Endothelial cell (in vitro differentiated cells): ENCODE measurements around the gene GABRA5. TPM values are rescaled to one million over a fixed set of nuclear protein-coding genes. Genes with fewer than 3 reads are reported as not detected.

Experiments used
- DNase-seq: peaks from one replicate; pipeline ENCODE4 v3.0.0; 2021; ENCODE audit warnings: low spot score
- H3K27ac Mint-ChIP-seq: one replicate; pipeline ENCODE4 v1.8.0; 2021; ENCODE audit warnings: mixed read lengths, inconsistent platforms; ENCODE audit not compliant: unreplicated experiment
- H3K27me3 Mint-ChIP-seq: one replicate; pipeline ENCODE4 v1.8.0; 2021; ENCODE audit warnings: mild to moderate bottlenecking, moderate library complexity, mixed read lengths, inconsistent platforms; ENCODE audit not compliant: unreplicated experiment
- H3K36me3 Mint-ChIP-seq: one replicate; pipeline ENCODE4 v1.8.0; 2021; ENCODE audit warnings: mild to moderate bottlenecking, low read depth, mixed read lengths, inconsistent platforms; ENCODE audit not compliant: unreplicated experiment
- H3K4me1 Mint-ChIP-seq: one replicate; pipeline ENCODE4 v1.8.0; 2021; ENCODE audit warnings: mild to moderate bottlenecking, mixed read lengths, inconsistent platforms; ENCODE audit not compliant: unreplicated experiment
- H3K4me3 Mint-ChIP-seq: one replicate; pipeline ENCODE4 v1.8.0; 2021; ENCODE audit warnings: mild to moderate bottlenecking, mixed read lengths, inconsistent platforms; ENCODE audit not compliant: unreplicated experiment
- H3K9me3 Mint-ChIP-seq: one replicate; pipeline ENCODE4 v1.8.0; 2021; ENCODE audit warnings: mixed read lengths, inconsistent platforms; ENCODE audit not compliant: unreplicated experiment
- total RNA-seq: library from RNA; stranded (reverse); fragmentation: NEBNext Ultra II Directional; extraction: Animal tissue kit (Norgen Biotek cat#: 25700); gene quantifications from one replicate; pipeline ENCODE4 v1.2.1, GENCODE V29; 2021; ENCODE audit not compliant: unreplicated experiment
- TF ChIP-seq, protein P1 (sequence below): fragments of 200-600 bp; sonication (generic); IDR thresholded peaks from one replicate; pipeline ENCODE4 v1.5.0; 2021; ENCODE audit warnings: antibody characterized with exemption; ENCODE audit not compliant: unreplicated experiment

The GABRA5 gene
- total RNA-seq, 1 donor from 2014 or later, result 0.72 TPM

DNA sequence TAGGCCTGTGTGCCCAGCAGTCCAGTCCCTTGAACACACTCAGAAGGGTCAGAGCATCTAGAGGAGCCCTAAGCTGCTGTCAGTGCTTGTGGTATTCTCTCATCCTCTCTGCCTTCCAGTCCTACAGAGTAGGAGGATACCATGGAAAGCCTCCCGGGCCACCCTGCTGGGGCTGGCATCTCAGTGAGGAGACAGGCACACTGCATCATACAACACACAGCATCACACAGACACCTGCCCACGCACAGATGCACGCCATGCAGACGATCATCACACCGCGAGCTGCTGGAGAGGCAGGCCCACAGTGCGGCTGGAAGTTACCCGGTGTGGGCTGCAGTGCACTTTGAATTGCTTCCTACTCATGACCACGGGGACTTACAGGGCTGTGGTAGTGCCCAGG lies 15.2 kb downstream of the GABRA5 start:
- Mint-ChIP-seq H3K4me3 (no peak overlapping the region), H3K36me3 (no peaks in the 10 kb centered on the region), H3K27ac (no peak overlapping the region), H3K4me1 (no peaks in the 10 kb centered on the region), H3K27me3 (peaks cover 2% of the 10 kb centered on the region), H3K9me3 (no peaks in the 10 kb centered on the region)
- no peak for DNase-seq
- TF ChIP-seq, protein P1, sequence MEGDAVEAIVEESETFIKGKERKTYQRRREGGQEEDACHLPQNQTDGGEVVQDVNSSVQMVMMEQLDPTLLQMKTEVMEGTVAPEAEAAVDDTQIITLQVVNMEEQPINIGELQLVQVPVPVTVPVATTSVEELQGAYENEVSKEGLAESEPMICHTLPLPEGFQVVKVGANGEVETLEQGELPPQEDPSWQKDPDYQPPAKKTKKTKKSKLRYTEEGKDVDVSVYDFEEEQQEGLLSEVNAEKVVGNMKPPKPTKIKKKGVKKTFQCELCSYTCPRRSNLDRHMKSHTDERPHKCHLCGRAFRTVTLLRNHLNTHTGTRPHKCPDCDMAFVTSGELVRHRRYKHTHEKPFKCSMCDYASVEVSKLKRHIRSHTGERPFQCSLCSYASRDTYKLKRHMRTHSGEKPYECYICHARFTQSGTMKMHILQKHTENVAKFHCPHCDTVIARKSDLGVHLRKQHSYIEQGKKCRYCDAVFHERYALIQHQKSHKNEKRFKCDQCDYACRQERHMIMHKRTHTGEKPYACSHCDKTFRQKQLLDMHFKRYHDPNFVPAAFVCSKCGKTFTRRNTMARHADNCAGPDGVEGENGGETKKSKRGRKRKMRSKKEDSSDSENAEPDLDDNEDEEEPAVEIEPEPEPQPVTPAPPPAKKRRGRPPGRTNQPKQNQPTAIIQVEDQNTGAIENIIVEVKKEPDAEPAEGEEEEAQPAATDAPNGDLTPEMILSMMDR, result no peak

DNA sequence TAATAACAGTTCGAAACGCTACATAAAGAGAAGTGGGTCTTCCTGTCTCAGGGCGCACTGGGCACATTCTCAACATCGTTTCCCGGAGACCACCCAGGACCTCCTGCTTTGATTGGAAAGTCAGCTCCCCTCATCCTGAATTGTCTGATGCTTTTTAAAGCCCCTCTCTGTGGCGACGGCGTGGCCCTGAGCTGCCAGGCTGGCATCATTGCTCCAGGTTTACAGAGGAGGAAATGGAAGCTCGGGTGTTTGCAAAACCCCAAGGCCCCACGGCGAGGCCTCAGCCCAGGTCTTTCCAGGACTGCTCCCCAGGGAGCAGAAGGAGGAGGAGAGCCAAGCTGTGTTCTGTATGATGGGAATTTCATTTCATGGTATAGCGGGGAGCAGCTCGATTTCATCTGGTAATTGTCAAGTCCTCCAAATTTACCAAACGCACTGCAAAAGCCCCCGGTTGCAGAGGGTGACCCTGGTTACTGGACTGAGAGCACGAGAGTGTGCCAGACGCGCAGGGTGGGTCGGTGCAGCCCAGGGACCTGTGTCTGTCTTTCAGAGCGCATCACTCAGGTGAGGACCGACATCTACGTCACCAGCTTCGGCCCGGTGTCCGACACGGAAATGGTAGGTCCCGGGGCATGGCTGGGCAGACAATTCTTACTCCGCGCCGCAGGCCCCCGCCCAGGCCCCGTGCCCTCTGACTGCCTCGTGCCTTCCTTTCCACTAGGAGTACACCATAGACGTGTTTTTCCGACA lies 15.9 kb downstream of the GABRA5 start:
- Mint-ChIP-seq H3K36me3 (no peaks in the 10 kb centered on the region), H3K4me1 (no peaks in the 10 kb centered on the region), H3K4me3 (no peak overlapping the region), H3K27me3 (peaks cover 2% of the 10 kb centered on the region), H3K27ac (no peak overlapping the region), H3K9me3 (no peaks in the 10 kb centered on the region)
- TF ChIP-seq, protein P1, result no peak
- no peak for DNase-seq

DNA sequence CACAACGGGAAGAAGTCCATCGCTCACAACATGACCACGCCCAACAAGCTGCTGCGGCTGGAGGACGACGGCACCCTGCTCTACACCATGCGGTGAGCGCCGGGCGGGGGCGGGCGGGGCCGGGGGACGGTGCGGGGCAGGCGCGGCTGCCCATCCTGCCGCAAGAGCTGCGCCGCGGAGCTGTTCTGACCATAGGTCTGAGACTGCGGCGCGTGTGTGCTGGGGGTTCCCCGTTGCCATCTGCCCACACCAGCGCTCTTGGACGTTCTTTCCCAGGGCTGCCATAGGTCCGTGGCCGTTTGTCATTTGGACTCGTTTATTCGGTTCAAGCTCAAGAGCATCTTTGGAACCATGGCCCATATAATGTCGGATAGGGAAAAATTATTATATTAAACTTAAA lies 16.6 kb downstream of the GABRA5 start:
- peaks cover 2% of the 10 kb centered on the region for H3K27me3 Mint-ChIP-seq
- H3K36me3 Mint-ChIP-seq, result no peaks in the 10 kb centered on the region
- TF ChIP-seq, protein P1, result no peak
- H3K4me1 Mint-ChIP-seq, result no peaks in the 10 kb centered on the region
- H3K4me3 Mint-ChIP-seq, result no peak overlapping the region
- no peaks in the 10 kb centered on the region for H3K9me3 Mint-ChIP-seq
- H3K27ac Mint-ChIP-seq, result no peak overlapping the region
- no peak for DNase-seq

DNA sequence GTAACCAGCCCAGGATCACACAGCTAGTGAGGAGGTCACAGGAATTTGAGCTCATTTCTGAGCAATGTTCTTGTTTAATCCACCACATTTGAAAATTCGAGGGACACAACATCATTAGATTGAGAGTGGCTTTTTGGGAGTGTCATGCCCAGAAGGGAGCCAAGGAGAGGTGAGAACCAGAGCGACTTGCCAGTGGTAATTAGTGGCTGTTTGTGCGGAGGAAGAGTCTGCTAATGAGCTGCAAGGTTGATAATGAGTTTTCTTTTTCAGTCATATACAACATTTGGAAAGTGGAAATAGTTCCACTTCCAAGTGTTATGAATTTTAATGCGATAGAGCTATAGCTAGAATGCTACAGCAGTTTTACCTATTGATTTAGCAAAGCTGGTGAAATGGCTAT lies 19.7 kb downstream of the GABRA5 start:
- H3K27ac Mint-ChIP-seq, result no peak overlapping the region
- TF ChIP-seq, protein P1, result no peak
- no peaks in the 10 kb centered on the region for H3K36me3 Mint-ChIP-seq
- H3K4me1 Mint-ChIP-seq, result no peaks in the 10 kb centered on the region
- peaks cover 2% of the 10 kb centered on the region for H3K27me3 Mint-ChIP-seq
- H3K4me3 Mint-ChIP-seq, result no peak overlapping the region
- DNase-seq, result no peak
- H3K9me3 Mint-ChIP-seq, result no peaks in the 10 kb centered on the region

DNA sequence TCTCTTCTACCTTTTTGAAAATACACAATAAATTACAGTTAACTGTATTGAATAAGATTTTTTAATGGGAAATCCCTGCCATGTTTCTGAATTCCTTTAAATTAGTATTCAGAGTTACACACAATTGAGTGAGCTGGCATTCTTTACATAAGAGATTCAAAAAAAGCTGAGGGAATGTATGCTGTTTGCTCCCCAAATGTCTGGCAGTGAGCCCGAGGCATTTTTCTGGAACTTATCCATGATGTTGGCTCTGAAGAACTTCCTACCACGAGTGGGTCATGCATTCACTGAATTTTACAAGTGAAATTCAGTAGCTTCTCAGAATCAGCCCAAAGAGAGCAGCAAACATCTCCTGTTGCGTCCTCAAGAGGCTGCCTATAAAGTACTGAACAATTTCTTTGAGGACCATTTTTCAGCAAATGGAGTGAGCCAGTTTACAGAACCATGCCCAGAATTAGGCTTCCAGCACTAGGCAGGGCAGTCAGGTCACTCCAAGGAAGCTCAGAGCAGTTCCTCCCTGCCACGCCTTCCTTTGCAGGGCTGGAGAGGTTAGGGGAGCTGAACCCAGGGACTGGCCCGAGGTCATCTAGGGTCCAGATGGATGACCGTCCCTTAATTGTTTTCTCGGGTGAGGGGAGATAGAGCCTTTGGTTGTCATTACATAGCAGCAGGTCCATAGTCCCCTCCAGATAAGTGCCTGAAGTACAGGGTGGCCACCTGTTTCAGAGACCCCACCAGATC lies 21.2 kb downstream of the GABRA5 start:
- Mint-ChIP-seq H3K4me3 (no peak overlapping the region), H3K27me3 (peaks cover 4% of the 10 kb centered on the region), H3K9me3 (no peaks in the 10 kb centered on the region), H3K4me1 (no peaks in the 10 kb centered on the region), H3K36me3 (peaks cover 5% of the 10 kb centered on the region), H3K27ac (no peak overlapping the region)
- TF ChIP-seq, protein P1, result no peak
- DNase-seq, result no peak
